ENCODE results near the gene GEMIN4. TPM values are rescaled to one million over a fixed set of nuclear protein-coding genes. Genes with fewer than 3 reads are reported as not detected.

Gene GEMIN4
- total and polyA plus RNA-seq, 2 of the 8 experiments (the other 6 are each of a cell fraction or from before 2014, with no cell fraction given), result 32.1 to 51.9 TPM

- TF ChIP-seq CHD7 (IDR thresholded peaks at IDR 0.05; ENCODE audit: insufficient replicate concordance, low read length) (no peak), GABPA (IDR thresholded peaks at IDR 0.05; ENCODE audit: borderline replicate concordance, insufficient read depth, low read length) (no peak), EGR1 (IDR thresholded peaks at IDR 0.05; ENCODE audit: borderline replicate concordance, low read depth, low read length) (no peak), PHF8 (conservative IDR thresholded peaks at IDR 0.05; ENCODE audit: low read depth, low read length) (peak; percentile 58), NANOG (IDR thresholded peaks at IDR 0.05; ENCODE audit: insufficient read depth, low read depth, low read length, poor library complexity, severe bottlenecking) (no peak)
Observed at GRCh38 chr17:732067-732901, 19.8 kb downstream of the GEMIN4 start, which contains the start of gene TLCD3A (continued).
